ENCODE data around the gene B2M. TPM values are rescaled to one million over a fixed set of nuclear protein-coding genes. Genes with fewer than 3 reads are reported as not detected.
"Not testable (repeated sequence)": the region's sequence is repeated elsewhere in the genome, so short reads cannot be mapped to it uniquely, and the experiment has no call there.

Gene B2M
- total RNA-seq, 1 donor from 2014 or later = 8,744 TPM

DNA sequence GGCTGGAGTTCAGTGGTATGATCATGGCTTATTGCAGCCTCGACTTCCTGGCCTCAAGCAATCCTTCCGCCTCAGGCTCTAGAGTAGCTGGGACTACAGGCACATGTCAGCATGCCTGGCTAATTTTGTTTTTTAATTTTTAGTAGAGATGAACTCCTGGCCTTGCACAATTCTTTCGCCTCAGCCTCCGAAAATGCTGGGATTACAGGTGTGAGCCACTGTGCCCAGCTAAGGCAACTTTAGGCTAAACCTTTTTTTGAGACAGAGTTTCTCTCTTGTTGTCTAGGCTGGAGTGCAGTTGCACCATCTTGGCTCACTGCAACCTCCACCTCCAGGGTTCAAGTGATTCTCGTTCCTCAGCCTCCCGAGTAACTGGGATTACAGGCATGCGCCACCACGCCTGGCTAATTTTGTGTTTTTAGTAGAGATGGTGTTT is 8.7 kb downstream of the B2M start:
- intact Hi-C loops (cut with micrococcal nuclease) = loop anchor here (1.0 kb wide), 3 partner anchors 8 to 16 kb away; partner anchors contain the start of genes B2M, PATL2 and TRIM69

DNA sequence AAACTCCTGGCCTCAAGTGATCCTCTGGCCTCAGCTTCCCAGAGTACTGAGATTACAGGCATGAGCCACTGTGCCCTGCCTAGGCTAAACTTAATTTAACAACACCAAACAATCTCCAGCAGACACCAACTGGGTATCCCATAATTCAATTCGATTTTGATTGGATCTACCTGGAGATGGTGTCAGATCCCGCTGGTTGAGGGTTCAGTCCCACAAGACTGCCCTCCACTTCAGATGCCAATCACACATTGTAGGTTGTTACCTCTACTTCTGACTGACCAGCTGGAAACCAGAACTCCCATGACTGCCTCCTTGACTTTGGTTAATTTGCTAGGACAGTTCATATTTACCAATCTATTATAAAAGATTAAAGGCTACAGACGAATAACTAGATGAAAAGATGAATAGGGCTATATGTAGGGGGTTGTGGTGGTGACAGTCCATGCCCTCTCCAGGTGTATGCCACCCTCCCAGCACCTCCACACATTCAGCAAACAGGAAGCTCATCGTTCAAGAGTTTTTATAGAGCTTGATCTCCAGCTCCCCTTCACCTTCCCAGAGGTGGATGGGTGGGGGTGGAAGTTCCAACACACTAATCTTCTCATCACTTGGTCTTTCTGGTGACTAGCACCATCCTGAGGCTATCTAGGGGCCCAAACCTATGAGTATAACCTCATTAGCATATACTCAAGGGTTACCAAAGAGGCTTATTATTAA is 9.3 kb downstream of the B2M start:
- intact Hi-C loops (cut with micrococcal nuclease) = no loop called here

DNA sequence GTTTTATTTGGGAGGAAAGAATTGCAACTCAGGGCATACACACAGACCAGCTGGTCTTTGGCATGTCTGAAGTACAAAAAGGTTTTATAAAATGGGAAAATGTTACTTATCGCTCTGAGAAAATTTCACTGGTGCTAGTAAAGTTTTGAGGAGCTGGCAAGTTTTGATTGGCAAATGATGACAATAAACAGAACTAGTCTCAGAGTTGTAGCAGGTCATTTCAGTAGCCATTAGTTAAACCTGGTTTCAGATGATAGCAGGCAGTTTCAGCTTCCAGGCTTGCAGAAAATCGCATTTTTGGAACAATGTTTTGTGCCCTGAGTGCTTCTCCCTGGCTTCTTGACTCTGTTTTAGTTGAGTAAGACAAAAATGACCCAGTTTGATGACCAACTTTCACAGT is 10.7 kb downstream of the B2M start:
- intact Hi-C loops (cut with micrococcal nuclease) = no loop called here

DNA sequence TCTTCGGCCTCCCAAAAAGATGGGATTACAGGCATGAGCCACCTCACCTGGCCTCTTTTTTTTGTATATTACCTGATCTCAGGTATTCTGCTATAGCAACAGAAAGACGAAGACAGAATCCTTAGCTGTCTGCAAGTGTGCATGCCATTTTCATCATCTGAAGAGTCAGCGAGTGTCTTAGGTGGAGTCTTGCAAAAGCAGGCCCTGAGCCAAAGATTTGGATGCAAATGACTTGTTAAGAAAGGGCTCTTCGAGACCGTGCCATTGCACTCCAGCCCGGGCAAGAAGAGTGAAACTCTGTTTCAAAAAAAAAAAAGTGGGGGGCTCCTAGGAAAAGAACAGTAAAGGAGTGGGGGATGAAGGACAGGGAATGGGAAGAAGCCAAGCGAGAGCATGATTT is 14.8 kb downstream of the B2M start:
- intact Hi-C loops (cut with micrococcal nuclease) = loop anchor here (5.0 kb wide), 2 partner anchors 439 to 899 kb away; partner anchors contain the start of genes GOLM2 and WDR76

DNA sequence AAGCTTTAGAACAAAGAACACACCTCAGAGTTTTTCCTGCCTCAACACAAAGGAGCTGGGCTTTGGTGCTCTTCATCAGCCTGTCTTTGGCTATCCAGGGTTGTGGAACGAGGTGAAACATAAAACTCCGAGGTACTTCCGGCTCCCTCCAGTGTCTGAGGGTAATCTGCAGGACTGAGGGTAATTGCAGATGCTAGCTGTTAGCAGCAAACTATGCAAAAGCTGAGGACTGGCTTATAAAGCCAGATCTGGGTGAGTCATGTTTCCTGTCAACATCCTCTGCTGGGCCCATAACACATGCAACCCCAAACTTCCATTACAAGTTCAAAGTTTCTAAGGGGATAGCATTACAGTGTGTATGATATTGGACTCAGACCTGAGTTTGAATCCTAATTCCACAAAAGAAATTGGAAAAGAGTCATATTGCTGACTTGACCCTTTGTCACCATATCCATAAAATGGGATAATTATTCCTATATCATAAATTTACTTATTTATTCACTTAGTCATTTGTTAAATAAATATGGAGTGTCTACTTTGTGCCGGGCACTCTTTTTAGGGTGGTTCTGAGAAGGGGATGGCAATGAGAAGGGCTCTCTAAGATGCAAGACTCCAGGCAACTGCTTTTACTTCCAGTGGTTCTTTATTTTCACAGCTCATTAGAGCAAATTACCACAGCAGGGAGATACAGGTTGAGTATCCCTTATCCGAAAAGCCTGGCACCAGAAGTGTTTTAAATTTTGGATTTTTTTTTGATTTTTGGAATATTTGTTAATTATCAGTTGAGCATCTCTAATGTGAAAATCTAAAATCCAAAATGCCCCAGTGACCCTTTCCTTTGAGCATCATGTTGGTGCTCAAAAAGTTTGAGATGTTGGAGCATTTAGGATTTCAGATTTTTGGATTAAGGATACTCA is 15.5 kb downstream of the B2M start:
- intact Hi-C loops (cut with micrococcal nuclease) = loop anchor here (5.0 kb wide), 2 partner anchors 440 to 900 kb away; partner anchors contain the start of genes GOLM2 and WDR76

DNA sequence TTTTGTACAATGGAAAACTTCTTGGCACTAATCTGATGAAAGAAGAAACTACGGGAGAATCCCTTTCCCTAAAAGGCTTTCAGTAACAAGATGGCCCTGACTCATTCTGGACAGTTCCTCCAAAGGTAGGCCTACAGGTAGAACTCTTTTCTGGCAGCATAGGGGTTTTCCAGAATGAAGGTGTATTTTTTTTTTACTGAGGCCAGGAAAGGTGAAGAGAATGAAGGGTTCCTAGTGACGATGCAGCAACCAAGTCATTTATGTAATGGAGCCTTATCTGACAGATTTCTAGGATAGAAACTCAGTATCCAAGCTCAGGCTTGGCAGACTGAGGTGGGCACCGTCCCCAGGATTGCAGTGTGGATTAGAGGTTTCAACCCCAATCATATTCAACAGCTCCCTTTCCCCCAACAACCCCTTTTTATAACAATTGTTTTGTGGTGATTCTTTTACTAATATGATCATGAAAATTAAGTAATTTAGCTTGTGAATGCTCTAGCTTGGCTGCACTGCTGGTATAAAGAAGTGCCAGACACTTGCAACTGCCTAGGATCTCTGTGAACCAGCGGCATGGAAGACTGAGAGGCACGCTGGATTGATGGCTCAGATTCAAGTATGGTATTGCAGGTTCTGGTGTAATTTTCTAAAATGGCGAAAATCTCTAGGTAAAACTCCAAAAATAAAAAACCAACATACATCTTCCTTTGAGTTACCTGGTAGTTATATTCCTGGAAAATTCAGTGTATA is 16.3 kb downstream of the B2M start:
- intact Hi-C loops (cut with micrococcal nuclease) = loop anchor here (1.0 to 5.0 kb wide), 9 partner anchors 8 to 900 kb away; partner anchors contain the start of genes B2M, CTDSPL2, EIF3J and GOLM2

DNA sequence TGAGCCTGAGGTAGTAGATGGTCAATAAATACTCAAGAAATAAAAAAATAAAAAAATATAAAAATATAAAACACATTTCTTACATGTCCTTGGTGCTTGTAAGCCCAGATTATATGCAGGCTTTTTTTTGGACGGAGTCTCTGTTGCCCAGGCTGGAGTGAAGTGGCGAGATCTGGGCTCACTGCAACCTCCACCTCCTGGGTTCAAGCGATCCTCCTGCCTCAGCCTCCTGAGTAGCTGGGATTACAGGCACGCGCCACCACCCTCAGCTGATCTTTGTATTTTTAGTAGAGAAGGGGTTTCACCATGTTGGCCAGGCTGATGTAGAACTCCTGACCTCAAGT is 16.9 kb downstream of the B2M start:
- intact Hi-C loops (cut with micrococcal nuclease) = loop anchor here (1.0 to 5.0 kb wide), 9 partner anchors 9 to 901 kb away; partner anchors contain the start of genes B2M, CTDSPL2, EIF3J and GOLM2

DNA sequence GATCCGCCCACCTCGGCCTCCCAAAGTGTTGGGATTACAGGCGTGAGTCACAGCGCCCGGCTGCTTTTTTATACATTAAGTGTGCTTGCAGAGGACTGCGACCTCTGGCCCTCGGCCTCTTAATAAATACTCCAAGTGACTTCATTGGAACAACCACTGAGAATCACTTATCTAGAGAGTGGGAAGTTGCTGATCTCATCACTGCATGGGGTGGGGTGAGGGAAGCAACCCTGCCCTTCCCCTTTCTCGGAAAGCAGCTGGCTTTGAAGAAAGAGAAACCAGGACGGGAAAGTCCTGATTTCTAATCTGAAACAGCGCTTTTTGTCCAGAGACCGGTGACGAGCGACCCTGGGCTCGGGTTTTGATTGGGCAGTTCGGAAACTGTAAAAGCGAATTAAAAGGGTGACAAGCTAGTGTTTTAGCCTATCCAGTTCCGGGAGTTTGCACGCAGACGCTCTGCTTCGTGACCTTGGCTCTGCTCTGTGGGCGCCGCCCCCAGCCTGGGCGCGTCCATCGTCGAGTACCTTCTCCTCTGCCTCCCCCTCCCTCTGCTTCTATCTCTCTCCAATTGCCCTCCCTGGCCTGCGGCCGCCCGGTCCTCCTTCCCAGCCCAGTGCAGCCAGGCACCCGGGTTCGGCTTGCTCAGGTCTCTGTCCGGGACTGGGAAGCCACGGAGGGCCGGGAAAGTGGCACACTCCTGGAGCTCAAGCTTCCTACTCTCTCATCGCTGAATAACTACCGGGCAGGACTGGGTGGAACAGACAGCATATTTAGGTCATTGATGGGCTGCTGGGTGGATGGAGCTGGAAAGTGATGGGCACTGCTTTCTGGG is 17.5 kb downstream of the B2M start:
- intact Hi-C loops (cut with micrococcal nuclease) = loop anchor here (1.0 to 5.0 kb wide), 11 partner anchors 9 to 901 kb away; partner anchors contain the start of genes B2M, CTDSPL2, EIF3J and GOLM2

DNA sequence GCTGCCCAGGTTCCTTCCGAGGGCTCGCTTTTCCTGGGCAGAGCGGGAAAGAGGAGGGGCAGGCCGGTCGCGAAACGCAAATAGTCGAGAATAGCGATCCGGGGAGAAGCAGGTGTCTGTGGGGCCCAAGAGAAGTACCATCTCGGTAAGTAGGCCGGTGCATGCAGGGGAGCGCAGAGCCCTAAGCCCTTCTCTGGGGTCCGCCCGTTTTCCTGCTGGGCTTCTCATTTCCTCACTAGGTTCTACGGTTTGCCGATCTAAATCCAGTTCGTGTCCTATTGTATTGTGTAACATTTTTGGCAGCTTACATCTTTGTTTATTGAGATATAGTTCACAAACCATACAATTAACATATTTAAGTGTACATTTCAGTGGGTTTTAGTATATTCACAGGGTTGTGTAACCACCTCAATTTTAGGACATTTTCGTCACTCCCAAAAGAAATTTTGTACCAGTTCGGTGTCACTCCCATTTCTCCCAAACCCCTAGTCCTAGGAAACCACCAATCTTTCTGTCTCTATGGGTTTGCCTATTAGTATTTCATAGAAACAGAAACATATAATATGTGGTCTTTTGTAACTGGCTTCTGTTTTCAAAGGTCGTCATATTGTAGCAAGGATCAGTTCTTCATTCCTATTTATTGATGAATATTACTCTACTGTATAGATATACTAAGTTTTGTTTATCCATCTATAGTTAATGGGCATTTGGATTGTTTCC is 18.3 kb downstream of the B2M start:
- intact Hi-C loops (cut with micrococcal nuclease) = loop anchor here (1.0 to 5.0 kb wide), 5 partner anchors 8 to 902 kb away; partner anchors contain the start of genes EIF3J, GOLM2 and WDR76

DNA sequence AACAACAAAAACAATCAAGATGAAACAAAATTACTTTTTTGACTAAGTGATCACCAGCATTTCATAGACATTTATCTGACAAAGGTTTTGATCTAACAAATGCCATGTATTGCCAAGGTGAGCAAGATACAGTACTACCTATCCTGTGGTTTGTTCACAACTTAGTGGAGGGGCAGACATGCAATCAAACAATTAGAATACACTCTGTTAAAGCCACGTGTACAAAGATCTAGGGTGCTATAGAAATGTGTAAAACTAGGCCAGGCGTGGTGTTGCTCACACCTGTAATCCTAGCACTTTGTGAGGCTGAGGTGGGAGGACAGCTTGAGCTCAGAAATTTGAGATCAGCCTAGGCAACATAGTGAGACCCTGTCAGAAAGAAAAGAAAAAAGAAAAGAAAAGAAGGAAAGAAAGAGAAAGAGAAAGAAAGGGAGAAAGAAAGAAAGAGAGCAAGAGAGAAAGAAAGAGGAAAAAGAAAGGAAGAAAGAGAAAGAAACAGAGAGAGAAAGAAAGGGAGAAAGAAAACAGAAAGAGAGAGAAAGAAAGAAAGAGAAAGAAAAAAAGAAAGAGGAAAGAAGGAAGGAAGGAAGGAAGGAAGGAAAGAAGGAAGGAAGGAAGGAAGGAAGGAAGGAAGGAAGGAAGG is 23.6 kb downstream of the B2M start:
- intact Hi-C loops (cut with micrococcal nuclease) = loop anchor here (5.0 kb wide), 1 partner anchor 302 kb away; no protein-coding TSS in a partner anchor

DNA sequence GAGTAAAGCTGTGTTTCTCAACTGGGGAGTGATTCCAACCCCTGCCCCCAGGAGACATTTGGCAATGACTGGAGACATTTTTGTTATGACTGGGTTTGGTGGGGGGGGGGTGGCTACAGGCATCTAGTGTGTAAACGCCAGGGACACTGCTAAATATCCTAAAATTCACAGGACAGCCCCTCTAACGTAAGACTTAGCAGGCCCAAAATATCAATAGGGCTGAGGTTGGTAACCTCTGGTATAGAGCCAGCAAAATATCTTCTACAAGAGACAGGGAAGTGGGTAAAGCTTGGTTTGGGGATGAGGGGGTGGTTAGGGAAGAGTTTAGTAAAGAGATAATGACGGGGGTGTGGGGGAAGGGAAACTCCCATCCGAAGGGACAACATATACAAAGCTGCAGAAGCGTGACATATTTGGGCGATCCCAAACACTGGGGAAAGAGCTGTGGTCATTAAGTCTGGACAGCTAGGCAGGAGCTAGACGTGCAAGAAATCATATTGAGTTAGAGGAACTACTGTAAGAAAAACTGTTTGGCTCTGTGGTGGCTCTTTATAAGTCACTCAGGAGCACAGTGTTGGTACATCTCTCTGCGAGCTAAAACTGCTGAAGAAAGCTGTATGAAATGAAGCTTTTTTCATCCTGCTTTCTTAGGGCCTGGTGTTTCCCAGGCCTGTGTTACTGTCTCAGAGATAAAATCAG is 24.3 kb downstream of the B2M start:
- intact Hi-C loops (cut with micrococcal nuclease) = loop anchor here (1.0 to 5.0 kb wide), 3 partner anchors 16 to 302 kb away; no protein-coding TSS in a partner anchor

DNA sequence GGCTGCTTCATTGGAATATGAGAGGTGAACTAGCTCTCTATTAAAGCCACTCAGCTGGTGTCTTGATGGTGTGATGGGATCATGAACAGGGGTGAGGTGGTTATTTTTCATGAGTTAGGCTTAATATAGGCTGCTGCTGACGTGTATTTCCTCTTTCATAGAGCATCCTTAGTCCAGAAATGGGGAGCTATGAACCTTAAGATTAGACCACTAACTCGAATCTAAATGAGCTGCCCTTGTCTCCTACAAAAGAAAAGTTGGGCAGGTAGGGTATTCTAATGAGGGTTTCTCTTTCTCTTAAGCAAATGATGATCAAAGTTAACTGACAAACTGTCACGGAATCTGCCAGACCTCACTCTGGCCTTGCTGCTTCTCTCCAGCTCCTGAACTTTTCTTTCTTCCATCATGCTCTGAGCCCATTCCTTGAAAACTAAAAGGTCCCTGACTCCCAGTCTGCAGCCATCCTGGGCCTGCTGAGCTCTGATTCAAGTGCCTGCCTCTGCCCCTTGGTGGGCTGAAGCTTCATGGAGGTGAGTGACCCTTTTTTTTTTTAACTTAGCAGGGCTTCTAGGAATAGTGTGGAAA is 25.0 kb downstream of the B2M start, which contains the start of gene TRIM69:
Gene TRIM69, plus strand, starts transcription at position 348 of the 585 bp plus-strand sequence. Its CDS starts 177 bp downstream, at position 525.
- intact Hi-C loops (cut with micrococcal nuclease) = loop anchor here (1.0 to 5.0 kb wide), 3 partner anchors 17 to 301 kb away; no protein-coding TSS in a partner anchor

DNA sequence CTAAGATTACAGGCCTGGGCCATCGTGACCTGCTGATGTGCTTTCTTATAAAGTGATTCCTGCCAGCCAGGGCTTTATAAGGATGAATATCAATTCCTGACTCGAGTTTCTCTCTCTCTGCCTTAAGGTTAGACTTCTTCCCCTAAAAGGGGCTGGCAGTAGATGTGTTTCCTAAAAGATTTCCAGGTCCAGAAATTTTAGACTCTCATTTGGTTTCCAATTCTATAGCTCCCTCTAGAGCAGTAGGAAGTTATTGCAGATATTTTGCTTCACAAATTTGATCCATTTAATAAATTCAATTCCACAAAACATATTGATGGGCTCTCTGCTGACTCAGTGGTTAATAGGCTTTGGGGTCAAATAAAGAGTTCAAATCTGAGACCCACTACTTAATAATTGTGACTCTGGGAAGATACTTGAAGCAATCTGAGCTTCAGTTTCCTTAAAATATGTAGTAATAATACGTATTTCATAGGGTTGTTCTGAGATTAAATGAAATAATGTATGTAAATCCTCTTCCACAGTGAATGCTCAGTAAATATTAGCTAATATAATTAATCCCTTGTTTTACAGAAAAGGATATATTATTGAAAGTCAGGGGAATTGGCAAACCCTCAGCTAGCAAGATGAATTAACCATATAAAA is 27.1 kb downstream of the B2M start:
- intact Hi-C loops (cut with micrococcal nuclease) = loop anchor here (1.0 to 5.0 kb wide), 4 partner anchors 75 to 299 kb away; partner anchors contain the start of gene SPG11

DNA sequence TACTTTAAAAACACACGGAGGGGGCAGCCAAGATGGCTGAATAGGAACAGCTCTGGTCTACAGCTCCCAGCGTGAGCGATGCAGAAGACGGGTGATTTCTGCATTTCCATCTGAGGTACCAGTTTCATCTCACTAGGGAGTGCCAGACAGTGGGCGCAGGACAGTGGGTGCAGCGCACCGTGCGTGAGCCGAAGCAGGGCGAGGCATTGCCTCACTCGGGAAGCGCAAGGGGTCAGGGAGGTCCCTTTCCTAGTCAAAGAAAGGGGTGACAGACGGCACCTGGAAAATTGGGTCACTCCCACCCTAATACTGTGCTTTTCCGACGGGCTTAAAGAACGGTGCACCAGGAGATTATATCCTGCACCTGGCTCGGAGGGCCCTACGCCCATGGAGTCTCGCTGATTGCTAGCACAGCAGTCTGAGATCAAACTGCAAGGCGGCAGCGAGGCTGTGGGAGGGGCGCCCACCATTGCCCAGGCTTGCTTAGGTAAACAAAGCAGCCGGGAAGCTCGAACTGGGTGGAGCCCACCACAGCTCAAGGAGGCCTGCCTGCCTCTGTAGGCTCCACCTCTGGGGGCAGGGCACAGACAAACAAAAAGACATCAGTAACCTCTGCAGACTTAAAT is 28.0 kb downstream of the B2M start:
- intact Hi-C loops (cut with micrococcal nuclease) = loop anchor here (5.0 kb wide), 1 partner anchor 298 kb away; no protein-coding TSS in a partner anchor

DNA sequence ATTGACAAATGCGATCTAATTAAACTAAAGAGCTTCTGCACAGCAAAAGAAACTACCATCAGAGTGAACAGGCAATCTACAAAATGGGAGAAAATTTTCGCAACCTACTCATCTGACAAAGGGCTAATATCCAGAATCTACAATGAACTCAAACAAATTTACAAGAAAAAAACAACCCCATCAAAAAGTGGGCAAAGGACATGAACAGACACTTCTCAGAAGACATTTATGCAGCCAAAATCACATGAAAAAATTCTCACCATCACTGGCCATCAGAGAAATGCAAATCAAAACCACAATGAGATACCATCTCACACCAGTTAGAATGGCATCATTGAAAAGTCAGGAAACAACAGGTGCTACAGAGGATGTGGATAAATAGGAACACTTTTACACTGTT is 32.1 kb downstream of the B2M start:
- intact Hi-C loops (cut with micrococcal nuclease) = not testable (repeated sequence)

DNA sequence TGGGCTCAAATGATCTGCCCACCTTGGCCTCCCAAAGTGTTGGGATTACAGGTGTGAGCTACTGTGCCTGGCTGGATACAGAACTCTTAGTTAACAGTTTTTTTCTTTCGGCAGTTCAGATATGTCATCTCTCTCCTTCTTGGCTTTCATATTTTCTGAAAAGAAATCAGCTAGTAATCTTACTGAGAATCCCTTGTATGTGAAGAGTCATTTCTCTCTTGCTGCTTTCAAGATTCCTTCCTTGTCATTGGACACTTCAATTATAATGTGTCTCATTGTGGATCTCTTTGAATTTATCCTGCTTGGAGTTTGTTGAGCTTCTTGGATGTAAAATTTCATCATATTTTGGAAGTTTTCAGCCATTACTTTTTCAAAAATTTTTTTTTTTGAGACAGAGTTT is 42.0 kb downstream of the B2M start:
- intact Hi-C loops (cut with micrococcal nuclease) = no loop called here
